Measurements from ENCODE around the gene DMD.
"Not testable (repeated sequence)": the region's sequence is repeated elsewhere in the genome, so short reads cannot be mapped to it uniquely, and the experiment has no call there.

DMD gene

DNA sequence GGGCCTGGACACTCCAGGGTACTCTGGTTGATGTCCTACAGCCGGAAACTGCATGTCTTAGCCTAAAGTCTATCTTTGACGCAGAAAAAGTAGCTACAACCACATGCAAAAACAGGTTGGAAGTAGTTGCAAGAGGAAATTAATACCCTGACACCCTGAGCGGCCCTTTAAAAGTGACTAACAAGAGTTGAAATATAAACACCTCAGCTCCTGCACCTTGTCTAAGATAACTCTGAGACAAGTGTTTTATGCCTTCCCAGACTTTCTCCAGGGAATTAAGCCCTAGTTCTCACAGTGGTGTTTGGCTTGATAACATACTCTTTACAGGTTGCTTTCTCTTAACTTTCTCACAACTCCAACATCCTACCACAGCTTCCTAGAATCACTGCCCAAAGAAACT, 943.1 kb downstream of the DMD start:
- DNase-seq (ENCODE audit: low read depth): no peak

- no peak for DNase-seq (ENCODE audit: low read depth)
Observed at GRCh38 chrX:32267796-32268195, 943.6 kb downstream of the DMD start.

DNA sequence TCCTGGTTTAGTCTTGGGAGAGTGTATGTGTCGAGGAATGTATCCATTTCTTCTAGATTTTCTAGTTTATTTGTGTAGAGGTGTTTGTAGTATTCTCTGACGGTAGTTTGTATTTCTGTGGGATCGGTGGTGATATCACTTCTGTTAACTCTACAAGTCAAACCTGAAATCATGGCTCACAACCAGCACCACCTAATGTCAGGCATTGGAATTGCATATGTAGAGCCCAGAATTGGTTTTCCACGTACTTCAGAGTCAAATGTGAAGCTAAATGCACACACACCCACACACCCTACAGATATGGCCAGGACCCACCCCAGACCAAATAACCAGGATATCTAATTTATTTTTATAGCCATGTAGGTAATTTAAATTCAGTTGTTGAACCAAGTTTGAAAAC, 964.7 kb downstream of the DMD start:
- not testable (repeated sequence) for DNase-seq (ENCODE audit: low read depth)

DNA sequence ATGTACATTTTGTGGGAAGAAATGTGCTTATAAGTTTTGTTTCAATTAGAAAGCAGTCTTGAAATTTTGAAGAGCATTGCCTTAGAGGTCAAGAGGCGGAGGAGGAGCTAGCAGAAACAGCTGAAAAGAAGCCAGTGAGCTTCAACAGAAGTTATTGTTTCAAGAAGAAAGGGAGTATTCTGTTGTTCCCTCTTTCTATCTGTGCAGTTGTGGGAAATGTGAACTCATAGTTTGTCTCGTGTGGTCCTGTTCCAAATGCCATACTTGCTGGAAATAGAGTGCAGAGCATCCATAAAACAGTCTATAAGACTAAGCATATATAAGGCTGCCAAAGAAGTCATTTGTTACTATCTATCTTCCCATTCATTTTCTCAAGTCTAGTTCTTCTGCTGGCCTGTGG, 1015.7 kb downstream of the DMD start:
- no peak for DNase-seq (ENCODE audit: low read depth)

GRCh38 chrX:32191316-32191715, 1020.0 kb downstream of the DMD start:
- no peak for DNase-seq (ENCODE audit: low read depth)

- no peak for DNase-seq (ENCODE audit: low read depth)
Observed at GRCh38 chrX:32185160-32185559, 1026.2 kb downstream of the DMD start.

GRCh38 chrX:32183066-32183465, 1028.3 kb downstream of the DMD start:
- DNase-seq (ENCODE audit: low read depth): no peak

- DNase-seq (ENCODE audit: low read depth): no peak
Observed at GRCh38 chrX:32176510-32176909, 1034.8 kb downstream of the DMD start.

DNA sequence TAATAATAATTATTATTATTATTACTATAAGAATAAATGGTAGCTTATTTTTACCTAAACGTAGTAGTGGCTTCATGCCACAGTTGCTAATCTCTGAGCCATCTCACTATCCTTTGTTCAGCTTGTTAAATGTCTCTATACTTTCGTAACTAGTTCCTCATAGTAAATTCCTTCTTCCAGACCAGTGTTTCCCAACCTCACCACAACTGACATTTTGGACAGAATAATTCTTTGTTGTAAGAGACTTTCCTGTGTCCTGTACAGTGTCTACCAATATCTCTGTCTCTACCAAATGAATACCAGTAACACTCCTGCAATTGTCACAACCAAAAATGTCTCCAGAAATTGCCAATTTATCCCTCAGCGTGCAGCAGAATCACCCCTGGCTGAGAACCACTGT, 1040.9 kb downstream of the DMD start:
- no peak for DNase-seq (ENCODE audit: low read depth)

- DNase-seq (ENCODE audit: low read depth): no peak
Observed at GRCh38 chrX:32155044-32155638, 1056.2 kb downstream of the DMD start.

- DNase-seq (ENCODE audit: low read depth): no peak
Observed at GRCh38 chrX:32153585-32153984, 1057.8 kb downstream of the DMD start.

GRCh38 chrX:32150141-32150540, 1061.2 kb downstream of the DMD start:
- DNase-seq (ENCODE audit: low read depth): no peak

DNA sequence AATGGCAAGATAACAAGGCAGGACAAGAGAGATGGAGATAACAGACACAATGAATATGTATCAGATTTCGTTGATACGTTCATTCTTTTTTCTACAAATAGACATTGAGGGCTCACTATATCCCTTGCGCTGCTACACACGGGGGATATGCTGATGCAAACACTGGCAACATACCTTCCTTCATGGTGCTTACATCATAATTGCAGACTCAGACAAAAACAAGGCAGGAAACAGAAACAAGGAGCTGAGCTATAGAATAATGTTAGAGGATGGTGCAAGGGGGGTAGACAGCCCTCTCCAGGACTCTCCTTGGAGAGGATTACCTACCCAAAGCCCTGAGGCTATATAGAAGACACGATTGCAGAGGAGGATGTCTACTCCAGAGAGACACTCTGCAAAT, 1069.5 kb downstream of the DMD start:
- DNase-seq (ENCODE audit: low read depth): no peak

GRCh38 chrX:32139476-32139875, 1071.9 kb downstream of the DMD start:
- DNase-seq (ENCODE audit: low read depth): no peak

DNA sequence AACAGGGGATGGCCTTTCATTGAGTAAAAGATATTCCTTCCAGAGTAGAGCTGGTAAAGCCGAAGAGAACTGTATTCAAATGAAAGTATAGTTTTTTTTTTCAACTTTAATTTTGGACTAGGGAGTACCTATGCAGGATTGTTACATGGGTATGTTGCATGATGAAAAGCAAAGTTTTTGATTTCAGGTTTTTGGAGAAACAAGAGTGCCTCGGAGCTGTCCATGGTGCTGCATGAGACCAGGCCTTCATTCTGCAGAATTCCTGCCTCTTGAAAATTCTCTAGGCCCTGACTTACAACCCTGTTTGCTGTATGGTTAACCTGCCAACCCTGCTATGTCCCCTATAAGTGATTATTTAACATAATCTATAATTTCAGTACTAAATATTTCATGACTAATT, 1073.8 kb downstream of the DMD start:
- no peak for DNase-seq (ENCODE audit: low read depth)

- DNase-seq (ENCODE audit: low read depth): no peak
Observed at GRCh38 chrX:32126997-32127396, 1084.4 kb downstream of the DMD start.

GRCh38 chrX:32118832-32119231, 1092.5 kb downstream of the DMD start:
- DNase-seq (ENCODE audit: low read depth): no peak

- no peak for DNase-seq (ENCODE audit: low read depth)
Observed at GRCh38 chrX:32116047-32116446, 1095.3 kb downstream of the DMD start.

- DNase-seq (ENCODE audit: low read depth): no peak
Observed at GRCh38 chrX:32087663-32088062, 1123.7 kb downstream of the DMD start.

- no peak for DNase-seq (ENCODE audit: low read depth)
Observed at GRCh38 chrX:32084757-32085156, 1126.6 kb downstream of the DMD start.

DNA sequence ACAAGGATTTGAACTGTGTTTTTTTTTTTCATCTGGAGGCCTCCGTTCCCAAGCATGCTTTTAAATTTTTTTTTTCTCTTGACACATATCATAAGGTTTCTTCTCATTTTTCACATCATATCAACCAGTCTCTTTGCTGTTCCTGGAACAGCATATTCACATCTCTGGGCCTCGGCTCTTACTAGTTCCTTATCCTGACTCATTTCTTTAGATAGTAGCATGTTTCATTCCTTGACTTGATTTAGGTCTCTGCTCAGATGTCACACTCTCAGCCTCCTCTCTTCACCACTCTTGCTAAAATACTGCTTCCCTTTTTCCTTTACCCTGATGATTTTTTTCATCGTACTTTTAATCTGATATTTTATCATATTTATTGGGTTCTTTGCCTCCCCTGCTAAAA, 1163.1 kb downstream of the DMD start:
- no peak for DNase-seq (ENCODE audit: low read depth)

DNA sequence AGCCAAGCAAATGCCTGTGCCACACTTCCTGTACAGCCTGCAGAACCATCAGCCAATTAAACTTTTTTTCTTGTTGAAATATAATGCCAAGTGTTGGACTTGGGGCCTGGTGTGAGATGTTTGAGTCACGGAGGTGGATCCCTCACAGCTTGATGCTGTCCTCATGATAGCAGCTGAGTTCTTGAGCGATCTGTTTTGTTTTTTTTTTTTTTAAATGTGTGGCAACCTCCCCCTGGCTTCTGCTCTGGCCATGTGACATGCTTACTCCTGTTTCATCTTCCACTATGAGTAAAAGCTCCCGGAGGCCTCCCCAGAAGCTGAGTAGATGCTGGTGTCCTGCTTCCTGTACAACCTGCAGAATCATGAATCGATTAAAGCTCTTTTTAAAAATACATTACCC, 1166.2 kb downstream of the DMD start:
- no peak for DNase-seq (ENCODE audit: low read depth)

DNA sequence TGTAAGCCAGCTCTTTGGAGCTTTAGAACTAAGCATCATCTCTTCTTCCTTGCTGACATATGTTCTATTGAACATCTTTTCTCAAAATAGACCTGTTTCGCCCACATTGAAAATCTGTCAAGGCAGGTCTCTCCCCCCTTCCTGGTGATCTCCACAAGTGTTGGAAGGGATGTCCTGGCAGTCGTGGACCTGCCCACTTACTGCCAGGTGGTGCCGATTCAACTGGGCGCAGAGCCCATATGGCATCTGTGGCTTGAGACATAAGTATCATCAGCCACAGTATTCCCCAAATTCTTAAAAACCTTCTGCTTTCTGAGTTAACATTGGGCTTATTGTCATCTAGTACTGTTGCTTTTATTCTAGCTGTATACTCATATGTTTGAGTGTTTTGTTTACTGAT, 1170.2 kb downstream of the DMD start:
- DNase-seq (ENCODE audit: low read depth): no peak

DNA sequence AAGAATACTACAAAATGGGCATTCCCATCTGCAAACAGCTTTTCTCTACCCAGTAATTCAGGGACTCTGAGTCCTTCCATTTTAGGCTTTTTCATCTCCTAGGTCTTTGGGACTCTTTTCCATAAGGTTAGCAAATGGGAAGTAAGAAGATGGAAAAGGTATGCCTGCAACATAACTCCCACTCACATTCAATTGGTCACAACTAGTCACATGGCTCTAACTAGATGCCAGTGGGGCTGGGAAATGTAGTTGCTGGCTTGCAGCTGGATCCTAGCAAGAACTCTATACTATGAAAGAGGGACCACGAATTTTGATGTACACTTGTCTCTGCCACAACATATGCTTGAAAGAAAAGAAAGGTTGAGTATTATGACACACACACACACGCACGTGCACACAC, 1184.6 kb downstream of the DMD start:
- no peak for DNase-seq (ENCODE audit: low read depth)

- no peak for DNase-seq (ENCODE audit: low read depth)
Observed at GRCh38 chrX:32024072-32024471, 1187.3 kb downstream of the DMD start.

Data from stimulated activated CD8-positive, alpha-beta memory T cell treated with anti-CD3 and anti-CD28 coated beads, Interleukin-12 subunit alpha, Interleukin-12 subunit beta, amount 100 ng/mL, for 4 hours (primary cell).